GM23248 (cell line): ENCODE data around the gene NCMAP. TPM values are rescaled to one million over a fixed set of nuclear protein-coding genes. Genes with fewer than 3 reads are reported as not detected.

Source experiments
- DNase-seq: peaks from one replicate; pipeline ENCODE4 v3.0.0-alpha.2; 2015
- H2AFZ ChIP-seq: fragments of 200-600 bp; sonication (generic); 2 replicates; pipeline ENCODE4 v1.6.1; 2016; ENCODE audit warnings: antibody characterized with exemption
- H3F3A ChIP-seq: fragments of 200-600 bp; sonication (generic); 2 replicates; pipeline ENCODE4 v1.6.1; 2016; ENCODE audit warnings: mild to moderate bottlenecking, antibody characterized with exemption, mixed run types; ENCODE audit not compliant: insufficient read depth
- H3K27ac ChIP-seq: fragments of 200-600 bp; sonication (generic); 2 replicates; pipeline ENCODE4 v1.5.1; 2016; ENCODE audit warnings: mild to moderate bottlenecking
- H3K27me3 ChIP-seq: fragments of 200-600 bp; sonication (generic); replicated peaks from 2 replicates; pipeline ENCODE4 v1.6.1; 2016; ENCODE audit warnings: mild to moderate bottlenecking; ENCODE audit not compliant: insufficient read depth
- H3K36me3 ChIP-seq: fragments of 200-600 bp; sonication (generic); 2 replicates; pipeline ENCODE4 v1.6.1; 2016; ENCODE audit warnings: low read depth, mild to moderate bottlenecking
- H3K4me1 ChIP-seq: fragments of 200-600 bp; sonication (generic); 2 replicates; pipeline ENCODE4 v1.6.1; 2016; ENCODE audit warnings: mild to moderate bottlenecking; ENCODE audit not compliant: insufficient read depth
- H3K4me2 ChIP-seq: fragments of 200-600 bp; sonication (generic); one replicate; pipeline ENCODE4 v1.6.1; 2016; ENCODE audit warnings: mild to moderate bottlenecking; ENCODE audit not compliant: unreplicated experiment
- H3K4me3 ChIP-seq: fragments of 200-600 bp; sonication (generic); 2 replicates; pipeline ENCODE4 v1.5.1; 2016; ENCODE audit warnings: mild to moderate bottlenecking
- H3K79me2 ChIP-seq: fragments of 200-600 bp; sonication (generic); 2 replicates; pipeline ENCODE4 v1.6.1; 2016; ENCODE audit warnings: mild to moderate bottlenecking; ENCODE audit not compliant: insufficient read depth
- H3K9ac ChIP-seq: fragments of 200-600 bp; sonication (generic); 2 replicates; pipeline ENCODE4 v1.6.1; 2016; ENCODE audit warnings: mild to moderate bottlenecking
- H3K9me2 ChIP-seq: fragments of 200-600 bp; sonication (generic); 2 replicates; pipeline ENCODE4 v1.6.1; 2016; ENCODE audit warnings: mixed run types, mild to moderate bottlenecking, moderate library complexity; ENCODE audit not compliant: insufficient read depth
- H3K9me3 ChIP-seq: fragments of 200-600 bp; sonication (generic); one replicate; pipeline ENCODE4 v1.6.1; 2017; ENCODE audit warnings: low read depth
- H4K20me1 ChIP-seq: fragments of 200-600 bp; sonication (generic); 2 replicates; pipeline ENCODE4 v1.6.0; 2016; ENCODE audit not compliant: insufficient read depth
- EZH2 ChIP-seq: fragments of 200-600 bp; sonication (generic); IDR thresholded peaks from 2 replicates; pipeline ENCODE4 v1.6.1; 2018; ENCODE audit warnings: antibody characterized with exemption, mild to moderate bottlenecking; ENCODE audit not compliant: insufficient read depth, poor library complexity, severe bottlenecking
- EZH2phosphoT487 ChIP-seq: fragments of 200-600 bp; sonication (generic); IDR thresholded peaks from 2 replicates; pipeline ENCODE4 v1.6.1; 2018; ENCODE audit warnings: antibody characterized with exemption, moderate library complexity, mild to moderate bottlenecking, low read depth; ENCODE audit not compliant: insufficient read depth
- WGBS, 2 experiments: methylation state at CpG; one replicate each; pipeline ENCODE4 v1.1.6; 2015 to 2017; ENCODE audit warnings: low lambda C conversion rate in 2 of 2, low coverage in 1 of 2; ENCODE audit errors: missing lambda C conversion rate in 2 of 2; 5-methylcytosine and 5-hydroxymethylcytosine counted together
- in situ Hi-C: fragments of 300-500 bp; cut with MboI; formaldehyde crosslinking; loops from 2 replicates; pipeline ENCODE4 v1.15.0; 2020
- polyA plus RNA-seq: library from polyadenylated mRNA; unstranded; fragments of >200 nt; fragmentation: Nextera tagmentation; extraction: Ambion mirVana; gene quantifications from 2 replicates; pipeline ENCODE4 v1.2.1, GENCODE V29; 2016
- total RNA-seq: library from RNA; depleted of rRNA; stranded (reverse); fragments of >200 nt; shearing (Covaris generic); gene quantifications from 2 replicates; pipeline ENCODE4 v1.2.3, GENCODE V29; 2014

Gene NCMAP
- total and polyA plus RNA-seq, 2 experiments from 2014 or later: not detected

GRCh38 chr1:24540906-24541710, 14.8 kb upstream of the NCMAP start:
- 73 to 78% methylated on average over 7 of the region's 7 CpGs for WGBS, 2 experiments
- Histone ChIP-seq H3K4me1 (peaks cover 16% of the 10 kb centered on the region), H3K9ac (no peak overlapping the region), H3K4me3 (no peak overlapping the region), H3K36me3 (no peaks in the 10 kb centered on the region), H3K27ac (no peak overlapping the region), H3K4me2 (no peak overlapping the region), H4K20me1 (no peaks in the 10 kb centered on the region), H3K9me2 (no peaks in the 10 kb centered on the region), H2AFZ (no peak overlapping the region), H3K27me3 (no peaks in the 10 kb centered on the region), H3F3A (no peaks in the 10 kb centered on the region; the same call in 1 of the 2 replicates), H3K9me3 (no peaks in the 10 kb centered on the region), H3K79me2 (no peaks in the 10 kb centered on the region)
- TF ChIP-seq EZH2: no peak
- no peak for TF ChIP-seq EZH2phosphoT487
- in situ Hi-C loops: no loop called here
- DNase-seq: peak; percentile 80

- TF ChIP-seq EZH2phosphoT487 (no peak), EZH2 (no peak)
- H3K9me3 ChIP-seq: no peaks in the 10 kb centered on the region
- in situ Hi-C loops: no loop called here
- H3K4me3 ChIP-seq: no peak overlapping the region
- H3K27ac ChIP-seq: no peak overlapping the region
- H3K27me3 ChIP-seq: no peaks in the 10 kb centered on the region
- H4K20me1 ChIP-seq: no peaks in the 10 kb centered on the region
- no peak overlapping the region for H3K4me2 ChIP-seq
- 74% methylated on average over 8 of the region's 8 CpGs for WGBS, 2 experiments
- H3K36me3 ChIP-seq: no peaks in the 10 kb centered on the region
- H3K79me2 ChIP-seq: no peaks in the 10 kb centered on the region
- peaks cover 16% of the 10 kb centered on the region for H3K4me1 ChIP-seq
- H3K9me2 ChIP-seq: no peaks in the 10 kb centered on the region
- no peak for DNase-seq
- H2AFZ ChIP-seq: no peak overlapping the region
- no peaks in the 10 kb centered on the region; the same call in 1 of the 2 replicates for H3F3A ChIP-seq
- H3K9ac ChIP-seq: no peak overlapping the region
Measured at GRCh38 chr1:24541711-24542346, 14.1 kb upstream of the NCMAP start.

- in situ Hi-C loops: no loop called here
- no peaks in the 10 kb centered on the region for H3K79me2 ChIP-seq
- peaks cover 16% of the 10 kb centered on the region for H3K4me1 ChIP-seq
- H4K20me1 ChIP-seq: no peaks in the 10 kb centered on the region
- no peak for TF ChIP-seq EZH2phosphoT487
- TF ChIP-seq EZH2: no peak
- H3K36me3 ChIP-seq: no peaks in the 10 kb centered on the region
- no peak overlapping the region for H3K4me3 ChIP-seq
- H3K27me3 ChIP-seq: peaks cover 10% of the 10 kb centered on the region; the same call in 1 of the 2 replicates
- H3K9me3 ChIP-seq: no peaks in the 10 kb centered on the region
- DNase-seq: no peak
- H3K27ac ChIP-seq: no peak overlapping the region
- no peaks in the 10 kb centered on the region for H3K9me2 ChIP-seq
- no peak overlapping the region for H3K4me2 ChIP-seq
- H3K9ac ChIP-seq: no peak overlapping the region
- H3F3A ChIP-seq: no peaks in the 10 kb centered on the region; the same call in 1 of the 2 replicates
- H2AFZ ChIP-seq: no peak overlapping the region
Measured at GRCh38 chr1:24544239-24544638, 11.6 kb upstream of the NCMAP start.

- H3K27me3 ChIP-seq: peaks cover 14% of the 10 kb centered on the region; the same call in 1 of the 2 replicates
- H3K27ac ChIP-seq: no peak overlapping the region
- H3K9me2 ChIP-seq: no peaks in the 10 kb centered on the region
- in situ Hi-C loops: no loop called here
- no peaks in the 10 kb centered on the region; the same call in 1 of the 2 replicates for H3F3A ChIP-seq
- 31 to 54% methylated on average over 1 of the region's 1 CpG for WGBS, 2 experiments
- no peaks in the 10 kb centered on the region for H3K9me3 ChIP-seq
- H3K4me3 ChIP-seq: no peak overlapping the region
- TF ChIP-seq EZH2: no peak
- TF ChIP-seq EZH2phosphoT487: no peak
- no peaks in the 10 kb centered on the region for H4K20me1 ChIP-seq
- peaks cover 14% of the 10 kb centered on the region for H3K4me1 ChIP-seq
- no peaks in the 10 kb centered on the region for H3K79me2 ChIP-seq
- DNase-seq: no peak
- H3K9ac ChIP-seq: no peak overlapping the region
- no peak overlapping the region for H2AFZ ChIP-seq
- H3K36me3 ChIP-seq: no peaks in the 10 kb centered on the region
- no peak overlapping the region for H3K4me2 ChIP-seq
Measured at GRCh38 chr1:24545662-24546061, 10.2 kb upstream of the NCMAP start.
